Regular cardiac myocyte (primary cell): ENCODE data around the gene STAT1. TPM values are rescaled to one million over a fixed set of nuclear protein-coding genes. Genes with fewer than 3 reads are reported as not detected.

Experiments
- total RNA-seq: library from RNA; depleted of rRNA; stranded (reverse); fragments of >200 nt; gene quantifications from 2 replicates; pipeline ENCODE4 v1.2.3, GENCODE V29; 2014

The STAT1 gene
- 202 and 260 TPM in 2 replicates for total RNA-seq

DNA sequence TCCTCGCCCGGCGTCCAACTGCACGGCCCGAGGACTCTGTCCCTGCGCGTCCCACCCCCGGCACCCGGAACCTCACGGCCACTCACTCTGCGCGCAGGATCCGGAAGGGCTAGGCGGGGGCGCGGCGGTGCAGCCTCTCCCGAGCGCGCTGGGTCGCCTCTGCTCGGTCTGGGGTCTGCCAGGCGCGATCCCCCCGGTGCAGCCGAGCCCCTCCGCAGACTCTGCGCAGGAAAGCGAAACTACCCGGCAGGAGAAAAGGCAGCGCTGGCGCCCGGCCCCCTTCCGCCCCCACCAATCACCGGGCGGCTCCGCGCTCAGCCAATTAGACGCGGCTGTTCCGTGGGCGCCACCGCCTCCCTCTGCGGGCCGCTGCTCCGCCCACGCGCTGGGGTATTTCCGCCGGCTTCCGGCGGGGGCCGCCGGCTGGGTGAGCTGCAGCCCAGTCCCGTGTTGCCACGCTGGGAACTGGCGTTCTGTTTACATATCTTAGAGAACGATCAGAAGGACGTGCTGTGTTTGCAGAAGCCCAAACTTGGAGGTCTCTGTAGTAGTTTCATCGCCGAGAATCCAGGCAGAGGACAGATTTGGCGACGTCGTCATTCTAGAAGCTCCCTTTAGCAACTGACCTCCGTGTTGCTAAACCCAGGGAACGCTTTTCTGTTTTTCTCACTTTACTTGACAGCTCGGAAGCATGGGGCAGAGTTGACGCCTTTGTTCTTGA is at the start of gene STAT1:
TSS of gene STAT1 (minus strand) at position 240 of the 721 bp plus-strand sequence. CDS start 4,168 bp downstream, outside the sequence.

Other genes with a start within 250 kb of the STAT1 start
- 184 and 403 TPM in 2 replicates for gene GLS, start 133.3 kb downstream of the STAT1 start, total RNA-seq
- gene STAT4, start 136.8 kb upstream of the STAT1 start, total RNA-seq = 1.7 and 11.6 TPM in 2 replicates
- 241 and 418 TPM in 2 replicates for gene MYO1B, start 231.2 kb upstream of the STAT1 start, total RNA-seq